GM12891 (cell line): Measurements from ENCODE around the gene NMNAT3.

Experiments
- PAX5 ChIP-seq: IDR thresholded peaks from 2 replicates; pipeline ENCODE4 v1.6.1; 2011; ENCODE audit warnings: low read length, moderate library complexity, mild to moderate bottlenecking; ENCODE audit not compliant: insufficient read depth, severe bottlenecking
- POLR2A ChIP-seq: IDR thresholded peaks from 2 replicates; pipeline ENCODE4 v1.6.1; 2011; ENCODE audit warnings: low read depth, low read length, control low read depth
- POLR2AphosphoS5 ChIP-seq: IDR thresholded peaks from 2 replicates; pipeline ENCODE4 v1.6.1; 2011; ENCODE audit warnings: low read depth, low read length, control low read depth
- SPI1 ChIP-seq: IDR thresholded peaks from 2 replicates; pipeline ENCODE4 v1.6.1; 2011; ENCODE audit warnings: low read depth, low read length, control low read depth
- TAF1 ChIP-seq: IDR thresholded peaks from 2 replicates; pipeline ENCODE4 v1.6.1; 2011; ENCODE audit warnings: low read depth, low read length, control low read depth

DNA sequence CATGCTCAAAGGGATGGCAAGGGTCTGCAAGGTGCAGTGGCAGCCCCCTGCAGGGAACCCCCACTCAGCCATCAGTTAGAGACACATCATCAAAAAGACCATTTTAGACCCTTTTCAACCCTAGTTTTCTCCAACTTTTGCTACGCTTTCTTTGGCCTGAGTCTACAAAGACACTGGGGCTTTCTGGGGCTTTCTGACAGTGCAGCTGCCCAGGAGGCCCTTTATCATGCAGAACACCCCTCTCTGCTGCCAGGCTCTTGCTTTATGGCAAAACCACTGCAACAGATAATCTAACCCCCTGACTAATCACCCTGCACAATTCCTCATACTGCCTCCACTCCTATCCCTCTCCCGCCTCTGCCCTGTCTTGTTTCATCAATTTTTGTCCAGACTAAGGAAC lies 2.4 kb downstream of the NMNAT3 start:
- no peak for TF ChIP-seq POLR2AphosphoS5
- TF ChIP-seq POLR2A = no peak
- no peak for TF ChIP-seq TAF1
- TF ChIP-seq SPI1 = no peak
- no peak for TF ChIP-seq PAX5
